HG03457 (cell line): Measurements from ENCODE around the gene ETDA.
"Not testable (repeated sequence)": the region's sequence is repeated elsewhere in the genome, so short reads cannot be mapped to it uniquely, and the experiment has no call there.

Experiments used
- ATAC-seq: cut with Tn5 transposase; IDR thresholded peaks from one replicate; pipeline ENCODE4 v1.9.1; 2021; ENCODE audit warnings: moderate number of reproducible peaks; ENCODE audit not compliant: unreplicated experiment

ETDA gene

GRCh38 chrX:135252011-135252518, at the start of gene ETDA:
ETDA (plus strand) TSS chrX:135252061; CDS start chrX:135253277, 1,216 bp downstream.
- not testable (repeated sequence) for ATAC-seq

- ATAC-seq: not testable (repeated sequence)
Measured at GRCh38 chrX:135206427-135206826, 45.4 kb upstream of the ETDA start.

- no peak for ATAC-seq
Measured at GRCh38 chrX:135213200-135213844, 38.5 kb upstream of the ETDA start.

GRCh38 chrX:135245989-135246388, 5.9 kb upstream of the ETDA start:
- not testable (repeated sequence) for ATAC-seq

- not testable (repeated sequence) for ATAC-seq
Measured at GRCh38 chrX:135256087-135256684, 4.3 kb downstream of the ETDA start.

GRCh38 chrX:135256923-135257322, 5.1 kb downstream of the ETDA start:
- no peak for ATAC-seq

- no peak for ATAC-seq
Measured at GRCh38 chrX:135257469-135257868, 5.6 kb downstream of the ETDA start.

GRCh38 chrX:135260976-135261375, 9.1 kb downstream of the ETDA start:
- ATAC-seq: not testable (repeated sequence)

- ATAC-seq: not testable (repeated sequence)
Measured at GRCh38 chrX:135263376-135263775, 11.5 kb downstream of the ETDA start.

- no peak for ATAC-seq
Measured at GRCh38 chrX:135264206-135264605, 12.3 kb downstream of the ETDA start.

GRCh38 chrX:135273162-135273561, 21.3 kb downstream of the ETDA start:
- ATAC-seq: no peak

- no peak for ATAC-seq
Measured at GRCh38 chrX:135275973-135276372, 24.1 kb downstream of the ETDA start.

GRCh38 chrX:135287266-135287823, 35.5 kb downstream of the ETDA start:
- ATAC-seq: no peak

- peak; percentile 92 for ATAC-seq
Measured at GRCh38 chrX:135295238-135295943, 43.5 kb downstream of the ETDA start.

- peak; percentile 52 for ATAC-seq
Measured at GRCh38 chrX:135295944-135296305, 44.1 kb downstream of the ETDA start.

- no peak for ATAC-seq
Measured at GRCh38 chrX:135302269-135302873, 50.5 kb downstream of the ETDA start.
